HEK293T (cell line): ENCODE results near the gene GNA12.

ENCODE experiments used
- ARNT ChIP-seq: fragments of 450-650 bp; IDR thresholded peaks from 2 replicates; pipeline ENCODE4 v1.6.1; 2017; ENCODE audit warnings: mild to moderate bottlenecking
- BHLHE40 ChIP-seq: fragments of 450-650 bp; IDR thresholded peaks from 2 replicates; pipeline ENCODE4 v1.6.1; 2016; ENCODE audit warnings: mild to moderate bottlenecking, moderate library complexity, borderline replicate concordance
- ELF4 ChIP-seq: fragments of 450-650 bp; IDR thresholded peaks from 2 replicates; pipeline ENCODE4 v1.6.1; 2017; ENCODE audit warnings: antibody characterized with exemption
- FOXK2 ChIP-seq: fragments of 450-650 bp; IDR thresholded peaks from 2 replicates; pipeline ENCODE4 v1.6.1; 2016; ENCODE audit warnings: mild to moderate bottlenecking
- FOXM1 ChIP-seq: fragments of 450-650 bp; IDR thresholded peaks from 2 replicates; pipeline ENCODE4 v1.6.1; 2017; ENCODE audit warnings: mild to moderate bottlenecking, borderline replicate concordance
- L3MBTL2 ChIP-seq: fragments of 450-650 bp; conservative IDR thresholded peaks from 2 replicates; pipeline ENCODE4 v1.6.1; 2016; ENCODE audit warnings: mild to moderate bottlenecking
- NFRKB ChIP-seq: fragments of 450-650 bp; IDR thresholded peaks from 2 replicates; pipeline ENCODE4 v1.6.1; 2016; ENCODE audit warnings: mild to moderate bottlenecking, moderate library complexity
- SP1 ChIP-seq: fragments of 450-650 bp; IDR thresholded peaks from 2 replicates; pipeline ENCODE4 v1.6.1; 2017
- SUZ12 ChIP-seq: fragments of 450-650 bp; IDR thresholded peaks from 2 replicates; pipeline ENCODE4 v1.6.1; 2016; ENCODE audit warnings: mild to moderate bottlenecking

DNA sequence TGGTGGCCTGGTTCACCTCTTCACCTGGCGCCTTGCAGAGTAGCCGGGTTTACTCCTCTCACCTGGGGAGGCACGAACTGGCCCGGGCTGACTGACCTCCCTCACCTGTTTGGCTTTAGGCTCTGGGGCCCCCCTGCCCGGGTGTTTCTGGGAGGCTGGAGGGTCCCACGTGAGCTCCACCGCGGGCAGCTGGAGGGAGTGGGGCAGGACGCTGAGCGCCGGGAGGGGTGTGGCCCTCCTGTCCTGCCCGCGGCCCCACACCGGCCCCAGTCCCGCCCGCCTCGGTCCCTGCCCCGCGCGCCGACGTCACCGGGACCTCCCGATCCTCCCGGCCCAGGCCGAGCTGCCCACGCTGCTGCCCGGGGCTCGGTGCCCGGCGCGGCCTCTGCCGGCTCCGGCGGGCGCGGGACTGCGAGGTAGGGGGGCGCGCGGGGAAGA is 156.2 kb downstream of the GNA12 start, which contains the start of gene AMZ1:
- no peak for TF ChIP-seq NFRKB
- no peak for TF ChIP-seq SUZ12
- no peak for TF ChIP-seq ARNT
- no peak for TF ChIP-seq ELF4
- no peak for TF ChIP-seq SP1
- TF ChIP-seq FOXM1, result no peak
- TF ChIP-seq FOXK2, result no peak
- no peak for TF ChIP-seq BHLHE40
- TF ChIP-seq L3MBTL2, result no peak
